Duodenal mucosa (tissue), 2 donors: Measurements from ENCODE around the gene MC5R.

Experiments used
- H3K27ac ChIP-seq: one replicate; pipeline ENCODE4 v1.7.0; 2013; ENCODE audit warnings: low read depth, low read length
- H3K27me3 ChIP-seq, 2 donors: one replicate each; pipeline ENCODE4 v1.7.0; 2013; ENCODE audit warnings: low read length in 2 of 2, control low read depth in 1 of 2; ENCODE audit not compliant: insufficient read depth in 2 of 2, control insufficient read depth in 1 of 2
- H3K36me3 ChIP-seq, 2 donors: one replicate each; pipeline ENCODE4 v1.7.0; 2013; ENCODE audit warnings: low read length in 2 of 2, control low read depth in 1 of 2; ENCODE audit not compliant: insufficient read depth in 2 of 2, control insufficient read depth in 1 of 2
- H3K4me1 ChIP-seq, 2 donors: one replicate each; pipeline ENCODE4 v1.7.0; 2013; ENCODE audit warnings: low read length in 2 of 2, control low read depth in 1 of 2; ENCODE audit not compliant: insufficient read depth in 2 of 2, control insufficient read depth in 1 of 2
- H3K4me3 ChIP-seq, 2 donors: one replicate each; pipeline ENCODE4 v1.7.0; 2013; ENCODE audit warnings: low read length in 2 of 2, low read depth in 1 of 2
- H3K9ac ChIP-seq, 2 donors: one replicate each; pipeline ENCODE4 v1.7.0; 2013; ENCODE audit warnings: low read length in 2 of 2, low read depth in 1 of 2
- H3K9me3 ChIP-seq, 2 donors: one replicate each; pipeline ENCODE4 v1.7.0; 2013; ENCODE audit warnings: low read length in 2 of 2, control low read depth in 1 of 2; ENCODE audit not compliant: control insufficient read depth in 1 of 2

MC5R gene

DNA sequence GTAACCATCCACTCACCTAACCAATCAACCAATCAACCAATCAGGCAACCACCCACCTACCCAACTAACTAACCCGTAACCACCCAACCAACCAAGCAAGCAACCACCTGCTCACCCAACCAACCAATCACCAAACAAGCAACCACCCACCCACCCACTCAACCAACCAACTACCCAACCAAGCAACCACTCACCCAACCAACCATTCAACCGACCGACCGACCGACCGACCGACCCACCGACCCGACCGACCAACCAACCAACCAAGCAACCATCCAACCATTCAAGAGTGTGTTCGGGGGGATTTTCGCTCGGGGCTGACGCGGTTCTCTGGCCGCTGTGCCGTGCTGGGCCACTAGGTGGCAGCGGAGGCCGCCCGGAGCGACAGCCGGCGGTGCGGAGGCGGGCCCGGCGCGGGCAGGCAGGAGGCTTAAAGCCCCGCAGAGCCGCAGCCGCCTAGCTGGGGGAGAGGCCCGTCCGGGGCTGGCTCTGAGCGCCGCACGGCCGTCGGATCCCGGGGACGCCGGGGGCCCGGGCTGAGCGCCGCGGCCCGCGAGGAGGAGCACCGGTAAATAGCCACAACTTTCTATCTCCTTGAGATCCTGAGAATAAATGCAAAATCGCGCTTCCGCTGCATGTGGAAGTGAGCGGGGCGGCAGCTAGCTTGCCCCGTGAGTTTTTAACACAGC lies at the start of gene MC5R:
MC5R (plus strand) TSS at position 443 of the 689 bp plus-strand sequence. CDS start 1,617 bp downstream, outside the sequence.
- no peak within 1 kb of the TSS for H3K27ac ChIP-seq
- H3K9me3 ChIP-seq, result no peaks in the 10 kb centered on the region
- peak within 1 kb of the TSS in 1 of 2 donors; percentile 34 for H3K9ac ChIP-seq
- peak within 1 kb of the TSS; percentile 62 to 67 for H3K4me3 ChIP-seq
- peaks cover 17 to 24% of the 10 kb centered on the region in 2 donors for H3K27me3 ChIP-seq
- no peaks in the 10 kb centered on the region for H3K36me3 ChIP-seq
- peaks cover 0 to 3% of the 10 kb centered on the region in 2 donors for H3K4me1 ChIP-seq

- no peak overlapping the region for H3K9ac ChIP-seq
- H3K27ac ChIP-seq, result no peak overlapping the region
- no peaks in the 10 kb centered on the region for H3K36me3 ChIP-seq
These were observed 48.9 kb upstream of the MC5R start for GRCh38 chr18:13775058-13775457.

DNA sequence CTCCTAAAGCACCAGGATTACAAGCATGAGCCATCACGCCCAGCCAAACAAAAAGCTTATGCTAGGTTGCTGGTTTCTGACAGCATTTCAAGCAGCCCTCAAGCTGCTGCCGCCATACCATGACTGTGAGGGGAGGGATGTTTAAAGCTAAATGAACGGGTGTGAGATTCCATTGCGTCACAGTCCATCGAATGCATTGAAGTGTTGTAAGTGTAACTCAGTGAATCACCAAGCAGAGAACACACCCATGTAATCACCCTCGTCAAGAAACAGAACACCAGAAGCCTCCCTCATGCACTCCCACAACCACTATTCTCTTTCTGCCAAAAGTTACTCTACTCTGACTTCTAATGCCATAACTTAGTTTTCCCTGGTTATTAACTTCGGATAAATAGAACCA lies 32.8 kb upstream of the MC5R start:
- Histone ChIP-seq H3K27ac (no peak overlapping the region), H3K4me3 (no peak overlapping the region), H3K4me1 (no peaks in the 10 kb centered on the region), H3K9me3 (no peaks in the 10 kb centered on the region), H3K36me3 (no peaks in the 10 kb centered on the region), H3K9ac (no peak overlapping the region), H3K27me3 (no peaks in the 10 kb centered on the region)

More at GRCh38 chr18:13775058-13775457, 48.9 kb upstream of the MC5R start:
- Histone ChIP-seq H3K4me1 (no peaks in the 10 kb centered on the region), H3K9me3 (peaks cover 0 to 1% of the 10 kb centered on the region in 2 donors), H3K4me3 (no peak overlapping the region), H3K27me3 (no peaks in the 10 kb centered on the region)

DNA sequence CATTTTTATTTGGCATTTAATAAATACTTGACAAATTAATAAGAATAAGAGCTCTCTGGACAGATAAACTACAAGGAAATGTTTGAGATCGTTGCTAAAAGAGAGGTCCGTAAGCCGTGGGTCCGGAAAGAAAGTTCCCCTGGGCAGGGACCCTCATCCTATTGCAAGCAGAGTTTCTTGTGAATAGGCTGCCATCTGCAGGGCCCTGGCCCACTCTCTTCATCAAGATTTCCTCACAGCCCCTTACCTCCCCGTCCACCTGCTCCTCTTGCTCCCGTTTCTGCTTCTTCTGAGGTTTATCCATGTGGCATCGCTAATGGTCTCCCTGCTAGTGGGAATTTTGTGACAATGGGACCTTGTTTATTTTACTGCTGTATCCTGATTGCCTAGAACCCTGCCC lies 30.1 kb upstream of the MC5R start:
- Histone ChIP-seq H3K4me3 (no peak overlapping the region), H3K27ac (no peak overlapping the region), H3K9ac (no peak overlapping the region), H3K9me3 (no peaks in the 10 kb centered on the region), H3K4me1 (no peaks in the 10 kb centered on the region), H3K27me3 (no peaks in the 10 kb centered on the region), H3K36me3 (no peaks in the 10 kb centered on the region)

- Histone ChIP-seq H3K9me3 (no peaks in the 10 kb centered on the region), H3K9ac (no peak overlapping the region), H3K4me1 (no peaks in the 10 kb centered on the region), H3K27ac (no peak overlapping the region), H3K27me3 (no peaks in the 10 kb centered on the region), H3K4me3 (no peak overlapping the region), H3K36me3 (no peaks in the 10 kb centered on the region)
These were observed 27.4 kb upstream of the MC5R start for GRCh38 chr18:13796515-13796914.

GRCh38 chr18:13797157-13797611 lies 26.8 kb upstream of the MC5R start:
- H3K27ac ChIP-seq, result no peak overlapping the region
- H3K9me3 ChIP-seq, result no peaks in the 10 kb centered on the region
- no peaks in the 10 kb centered on the region for H3K4me1 ChIP-seq
- H3K27me3 ChIP-seq, result no peaks in the 10 kb centered on the region
- H3K9ac ChIP-seq, result no peak overlapping the region
- H3K36me3 ChIP-seq, result no peaks in the 10 kb centered on the region
- H3K4me3 ChIP-seq, result no peak overlapping the region

GRCh38 chr18:13799396-13799795 lies 24.6 kb upstream of the MC5R start:
- H3K27ac ChIP-seq, result no peak overlapping the region
- no peaks in the 10 kb centered on the region for H3K4me1 ChIP-seq
- no peak overlapping the region for H3K4me3 ChIP-seq
- no peaks in the 10 kb centered on the region for H3K27me3 ChIP-seq
- no peaks in the 10 kb centered on the region for H3K36me3 ChIP-seq
- H3K9ac ChIP-seq, result no peak overlapping the region
- H3K9me3 ChIP-seq, result no peaks in the 10 kb centered on the region

GRCh38 chr18:13800505-13801259 lies 23.3 kb upstream of the MC5R start:
- Histone ChIP-seq H3K36me3 (no peaks in the 10 kb centered on the region), H3K9me3 (no peaks in the 10 kb centered on the region), H3K4me3 (peak overlapping the region; percentile 55 to 58), H3K27me3 (no peaks in the 10 kb centered on the region), H3K9ac (no peak overlapping the region), H3K27ac (no peak overlapping the region), H3K4me1 (no peaks in the 10 kb centered on the region)

DNA sequence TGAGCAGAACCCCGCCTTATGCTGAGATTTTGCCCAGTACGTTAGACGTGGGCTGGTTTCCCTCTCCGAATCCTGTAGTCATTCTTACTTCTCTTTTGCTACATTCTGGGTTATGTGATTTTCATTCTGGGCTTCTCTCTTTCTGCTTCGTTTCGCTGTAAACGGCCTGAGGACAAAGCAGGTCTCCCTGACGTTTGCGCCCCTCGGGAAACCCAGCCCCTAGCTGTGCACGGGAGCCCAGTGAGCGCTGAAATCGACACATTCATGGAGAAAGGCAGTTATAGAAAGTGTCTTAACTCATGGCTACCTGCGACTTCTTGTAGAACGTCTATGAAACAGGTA lies 22.7 kb upstream of the MC5R start:
- H3K4me3 ChIP-seq, result peak overlapping the region; percentile 55 to 58
- no peaks in the 10 kb centered on the region for H3K36me3 ChIP-seq
- no peak overlapping the region for H3K27ac ChIP-seq
- H3K9me3 ChIP-seq, result no peaks in the 10 kb centered on the region
- H3K27me3 ChIP-seq, result no peaks in the 10 kb centered on the region
- no peak overlapping the region for H3K9ac ChIP-seq
- H3K4me1 ChIP-seq, result no peaks in the 10 kb centered on the region

DNA sequence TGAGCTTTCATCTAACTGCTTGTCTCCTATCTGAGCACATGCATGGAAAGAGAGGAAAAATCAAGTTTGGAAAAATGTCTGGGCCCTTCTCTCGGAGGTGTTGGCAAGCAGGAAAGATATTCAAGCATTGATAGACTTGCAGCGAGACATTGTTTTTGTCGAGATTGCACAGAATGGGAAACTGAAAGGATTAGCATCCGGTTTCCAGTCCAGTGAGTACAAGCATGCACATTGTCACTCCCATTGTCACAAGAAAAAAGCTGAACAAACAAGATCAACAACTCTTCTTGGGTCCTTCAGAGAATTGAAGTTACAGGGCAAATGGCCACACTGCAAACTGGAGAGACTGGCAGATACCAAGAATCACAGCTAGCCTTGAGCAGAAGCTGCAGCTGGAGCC lies 19.6 kb upstream of the MC5R start:
- Histone ChIP-seq H3K36me3 (no peaks in the 10 kb centered on the region), H3K9me3 (no peaks in the 10 kb centered on the region), H3K4me1 (peaks cover 12 to 22% of the 10 kb centered on the region in 2 donors), H3K4me3 (no peak overlapping the region), H3K27me3 (no peaks in the 10 kb centered on the region), H3K27ac (no peak overlapping the region), H3K9ac (no peak overlapping the region)
